Endometrial microvascular endothelial cells (primary cell): ENCODE measurements around the gene UAP1L1. TPM values are rescaled to one million over a fixed set of nuclear protein-coding genes. Genes with fewer than 3 reads are reported as not detected.
"Not testable (repeated sequence)": the region's sequence is repeated elsewhere in the genome, so short reads cannot be mapped to it uniquely, and the experiment has no call there.

Source experiments
- in situ Hi-C: cut with HindIII; loops from 2 replicates; pipeline ENCODE4 v1.10.0; 2017; ENCODE audit warnings: low sequenced_read_pairs, low pct_unique_long_range_greater_than_20kb; ENCODE audit errors: inconsistent ontology term
- total RNA-seq: library from RNA; depleted of rRNA; stranded (reverse); fragments of >200 nt; gene quantifications from one replicate; pipeline ENCODE4 v1.2.3, GENCODE V29; 2015; ENCODE audit errors: inconsistent ontology term

The UAP1L1 gene
- total RNA-seq, 1 donor from 2014 or later = 13.8 TPM

- in situ Hi-C loops = not testable (repeated sequence)
Observed at GRCh38 chr9:137121927-137122795, 44.8 kb downstream of the UAP1L1 start.

GRCh38 chr9:137122796-137123467 is 45.6 kb downstream of the UAP1L1 start:
- in situ Hi-C loops = not testable (repeated sequence)

DNA sequence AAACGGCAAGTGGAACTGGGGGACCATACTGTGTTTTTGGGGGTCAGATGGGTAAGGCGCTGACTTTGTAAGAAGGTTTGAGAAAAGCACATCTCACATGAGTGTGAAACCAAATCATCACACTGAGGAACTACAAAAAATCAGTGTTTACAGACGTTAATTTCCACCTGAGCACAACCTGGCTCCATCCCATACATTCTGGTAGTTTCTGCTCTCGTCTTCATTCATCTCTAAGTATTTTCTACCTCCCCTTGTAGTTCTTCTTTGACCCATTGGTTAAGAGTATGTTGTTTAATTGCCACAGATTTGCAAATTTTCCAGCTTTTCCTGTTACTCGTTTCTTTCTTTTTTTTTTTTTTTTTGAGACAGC is 46.1 kb downstream of the UAP1L1 start:
- in situ Hi-C loops = no loop called here

DNA sequence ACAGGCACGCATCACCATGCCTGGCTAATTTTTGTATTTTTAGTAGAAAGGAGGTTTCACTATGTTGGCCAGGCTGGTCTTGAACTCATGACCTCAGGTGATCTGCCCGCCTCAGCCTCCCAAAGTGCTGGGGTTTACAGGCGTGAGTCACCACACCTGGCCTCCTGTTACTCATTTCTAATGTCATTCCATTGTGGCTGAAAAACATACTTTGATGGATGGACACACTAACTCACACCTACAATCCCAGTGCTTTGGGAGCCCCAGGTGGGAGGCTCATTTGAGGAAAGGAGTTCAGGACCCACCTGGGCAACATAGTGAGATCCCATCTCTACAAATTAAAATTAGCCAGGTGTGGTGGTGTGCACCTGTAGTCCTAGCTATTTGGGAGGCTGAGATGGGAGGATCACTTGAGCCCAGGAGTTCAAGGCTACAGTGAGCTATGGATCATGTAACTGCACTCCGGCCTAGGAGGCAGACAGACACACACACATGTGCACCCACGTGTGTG is 46.7 kb downstream of the UAP1L1 start:
- in situ Hi-C loops = not testable (repeated sequence)

GRCh38 chr9:137126786-137127185 is 49.5 kb downstream of the UAP1L1 start:
- in situ Hi-C loops = no loop called here

DNA sequence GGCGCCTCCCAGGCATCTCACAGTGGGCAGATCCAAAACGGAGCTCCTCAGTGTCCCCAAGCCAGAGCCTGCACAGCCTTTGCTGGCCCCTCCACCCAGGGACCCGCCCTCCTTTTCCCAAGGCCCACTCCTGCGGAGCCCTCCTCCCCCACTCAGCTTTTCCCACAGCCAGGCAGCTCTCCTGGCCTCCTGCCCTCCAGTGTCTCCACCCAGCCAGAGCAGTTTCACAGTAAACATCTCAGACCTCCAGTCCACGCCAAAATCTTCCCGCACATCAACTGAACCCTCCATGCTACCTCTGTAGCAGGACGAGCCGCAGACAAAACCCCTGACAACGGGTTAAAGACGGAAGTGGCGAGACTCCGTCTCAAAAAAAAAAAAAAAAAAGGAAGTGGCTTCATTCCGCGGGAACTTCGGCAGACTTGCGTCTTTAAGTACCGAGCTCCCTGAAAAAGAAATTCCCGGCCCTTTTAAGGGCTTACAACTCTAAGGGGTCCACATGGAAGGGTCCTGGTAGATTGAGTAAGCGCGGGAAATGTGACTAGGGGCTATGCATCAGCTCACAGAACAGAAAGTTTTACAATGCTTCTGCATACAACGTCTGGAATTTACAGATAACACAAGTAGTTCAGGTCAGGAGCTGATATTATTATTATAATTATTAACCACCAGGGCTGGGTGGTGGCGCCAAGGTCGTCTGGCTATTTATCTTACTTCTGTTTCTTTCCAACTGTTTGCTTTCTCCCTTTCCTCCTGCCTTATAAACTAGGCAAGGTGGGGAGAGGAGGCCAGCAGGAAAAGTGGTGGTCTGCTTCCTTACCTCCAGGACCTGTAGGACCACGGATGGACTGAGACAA is 50.2 kb downstream of the UAP1L1 start:
- in situ Hi-C loops = no loop called here

GRCh38 chr9:137128158-137128861 is 51.0 kb downstream of the UAP1L1 start:
- in situ Hi-C loops = no loop called here

DNA sequence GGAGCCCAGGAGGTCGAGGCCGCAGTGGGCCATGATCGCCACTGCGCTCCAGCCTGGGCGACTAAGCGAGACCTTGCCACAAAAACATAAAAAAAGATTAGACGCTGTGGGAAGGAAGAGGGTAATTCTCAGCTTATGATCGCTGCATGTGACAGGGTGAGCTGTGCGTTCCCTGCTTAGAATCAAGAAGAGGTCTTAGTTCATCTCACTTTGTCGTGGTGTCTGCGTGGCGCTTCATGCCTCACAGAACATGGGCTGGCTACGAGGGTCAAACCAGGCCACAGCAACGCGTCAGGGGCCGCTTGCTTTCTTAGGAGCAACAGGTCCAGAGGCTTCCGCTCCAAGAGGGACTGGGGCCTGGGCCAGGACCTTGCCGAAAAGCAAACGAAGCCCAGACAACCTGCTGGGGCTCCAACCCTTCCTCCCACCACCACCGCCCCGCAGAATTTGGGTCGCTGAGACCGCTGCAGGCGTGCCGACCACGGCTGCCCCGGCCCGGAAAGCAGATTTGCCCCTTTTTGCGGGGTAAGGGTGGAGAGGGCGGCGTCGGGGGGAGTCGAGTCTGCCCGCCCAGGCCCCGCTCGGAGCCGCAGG is 51.6 kb downstream of the UAP1L1 start:
- in situ Hi-C loops = no loop called here

DNA sequence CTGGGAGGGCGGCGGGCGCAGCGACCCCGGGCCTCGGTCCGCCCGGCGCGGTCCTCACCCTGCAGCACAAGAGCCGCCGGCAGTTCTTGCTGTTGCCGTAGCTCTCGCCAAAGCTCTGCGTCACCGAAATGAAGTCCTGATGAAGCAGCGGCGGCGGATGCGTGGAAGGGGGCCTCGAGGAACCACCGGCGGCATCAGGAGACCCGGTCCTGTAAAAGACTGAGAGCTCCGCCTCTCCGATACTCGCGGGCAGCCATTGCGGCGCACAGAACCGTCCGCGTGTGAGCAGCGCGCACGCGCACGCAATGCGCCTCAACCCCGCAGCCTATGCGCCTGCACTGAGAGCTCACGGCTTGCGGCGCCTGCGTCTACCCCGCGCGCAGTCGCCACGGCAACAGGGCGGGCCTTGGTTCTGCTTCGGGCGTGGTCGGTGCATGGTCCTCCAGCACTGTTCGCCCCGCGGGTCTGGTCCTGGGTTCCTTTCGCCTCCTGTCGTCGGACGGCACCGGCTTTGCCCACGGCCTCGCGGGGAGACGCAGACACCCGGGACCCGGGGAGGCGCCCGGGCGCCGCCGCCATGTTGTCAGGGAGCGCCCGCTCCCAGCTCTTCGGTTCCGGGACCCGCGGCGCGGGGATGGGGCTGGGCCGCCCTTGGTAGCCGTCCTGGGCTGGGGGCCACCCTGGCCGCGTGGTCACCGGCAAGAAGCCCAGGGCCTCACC is 52.3 kb downstream of the UAP1L1 start:
- in situ Hi-C loops = no loop called here

GRCh38 chr9:137130176-137130755 is 52.9 kb downstream of the UAP1L1 start:
- in situ Hi-C loops = no loop called here

Other genes starting within 250 kb of the UAP1L1 start
- 0.46 TPM for gene AJM1, start 235.0 kb upstream of the UAP1L1 start, total RNA-seq
- 95.9 TPM for gene PHPT1, start 228.1 kb upstream of the UAP1L1 start, total RNA-seq
- 1.0 TPM for gene MAMDC4, start 225.2 kb upstream of the UAP1L1 start, total RNA-seq
- 440 TPM for gene EDF1, start 211.2 kb upstream of the UAP1L1 start, total RNA-seq
- gene TRAF2, start 191.0 kb upstream of the UAP1L1 start, total RNA-seq = 16.7 TPM
- 212 TPM for gene FBXW5, start 132.8 kb upstream of the UAP1L1 start, total RNA-seq
- gene C8G, start 132.3 kb upstream of the UAP1L1 start, total RNA-seq = not detected
- not detected for gene LCN12, start 125.2 kb upstream of the UAP1L1 start, total RNA-seq
- gene PTGDS, start 100.0 kb upstream of the UAP1L1 start, total RNA-seq = not detected
- gene LCNL1, start 94.5 kb upstream of the UAP1L1 start, total RNA-seq = not detected
- gene PAXX, start 85.1 kb upstream of the UAP1L1 start, total RNA-seq = 49.0 TPM
- gene CLIC3, start 80.9 kb upstream of the UAP1L1 start, total RNA-seq = 4.8 TPM
- 4.0 TPM for gene ABCA2, start 49.3 kb upstream of the UAP1L1 start, total RNA-seq
- not detected for gene FUT7, start 45.4 kb upstream of the UAP1L1 start, total RNA-seq
- gene NPDC1, start 31.3 kb upstream of the UAP1L1 start, total RNA-seq = 65.7 TPM
- not detected for gene ENTPD2, start 23.5 kb upstream of the UAP1L1 start, total RNA-seq
- gene SAPCD2, start 7.0 kb upstream of the UAP1L1 start, total RNA-seq = 38.5 TPM
- 106 TPM for gene MAN1B1, start 9.5 kb downstream of the UAP1L1 start, total RNA-seq
- gene DPP7, start 37.2 kb downstream of the UAP1L1 start, total RNA-seq = 99.2 TPM
- not detected for gene GRIN1, start 61.6 kb downstream of the UAP1L1 start, total RNA-seq
- not detected for gene LRRC26, start 92.5 kb downstream of the UAP1L1 start, total RNA-seq
- not detected for gene TMEM210, start 94.5 kb downstream of the UAP1L1 start, total RNA-seq
- gene ANAPC2, start 111.0 kb downstream of the UAP1L1 start, total RNA-seq = 14.9 TPM
- gene SSNA1, start 111.2 kb downstream of the UAP1L1 start, total RNA-seq = 117 TPM
- gene TPRN, start 123.2 kb downstream of the UAP1L1 start, total RNA-seq = 8.8 TPM
- 28.1 TPM for gene TMEM203, start 128.1 kb downstream of the UAP1L1 start, total RNA-seq
- gene NDOR1, start 128.2 kb downstream of the UAP1L1 start, total RNA-seq = 19.6 TPM
- gene RNF208, start 144.7 kb downstream of the UAP1L1 start, total RNA-seq = not detected
- gene CYSRT1, start 147.7 kb downstream of the UAP1L1 start, total RNA-seq = not detected
- gene RNF224, start 150.0 kb downstream of the UAP1L1 start, total RNA-seq = not detected
- gene SLC34A3, start 153.4 kb downstream of the UAP1L1 start, total RNA-seq = not detected
- 1,061 TPM for gene TUBB4B, start 163.8 kb downstream of the UAP1L1 start, total RNA-seq
- not detected for gene STPG3, start 173.8 kb downstream of the UAP1L1 start, total RNA-seq
- 72.0 TPM for gene NELFB, start 177.8 kb downstream of the UAP1L1 start, total RNA-seq
- 53.1 TPM for gene TOR4A, start 200.2 kb downstream of the UAP1L1 start, total RNA-seq
- 16.1 TPM for gene NRARP, start 224.8 kb downstream of the UAP1L1 start, total RNA-seq